ENCODE data around the gene RASGRF1.

The RASGRF1 gene

DNA sequence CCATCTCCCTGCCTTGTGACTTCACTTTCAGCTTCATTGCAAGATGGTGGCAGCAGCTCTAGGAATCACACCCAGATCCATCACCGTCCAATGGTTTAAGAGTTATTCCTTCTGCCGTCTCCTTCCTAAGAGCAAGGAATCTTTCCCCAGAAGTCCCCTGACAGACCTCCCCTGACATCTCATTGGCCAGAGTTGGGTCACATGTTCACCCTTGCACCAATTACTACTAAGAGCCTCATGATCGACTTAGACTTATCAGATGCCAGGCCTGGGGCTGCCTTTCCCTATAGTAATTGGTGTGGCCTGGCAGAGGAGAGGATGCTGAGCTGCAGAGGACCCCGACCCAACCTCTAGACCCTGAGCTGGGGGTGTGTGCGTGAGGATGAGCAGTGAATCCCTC is 31.8 kb upstream of the RASGRF1 start:
- Histone ChIP-seq H3K4me3 (replicated peaks; ENCODE audit: insufficient read depth, low read length) (no peak overlapping the region), H3K27ac (replicated peaks) (no peak overlapping the region), H3K27me3 (ENCODE audit: insufficient read depth, poor library complexity, severe bottlenecking) (no peaks in the 10 kb centered on the region)
- TF ChIP-seq POLR2AphosphoS5 (IDR thresholded peaks at IDR 0.05; ENCODE audit: low read depth) (no peak), GABPA (IDR thresholded peaks at IDR 0.05; ENCODE audit: low read depth) (no peak), SPI1 (IDR thresholded peaks at IDR 0.05; ENCODE audit: borderline replicate concordance, low read depth) (no peak)
- TF ChIP-seq, protein P1, sequence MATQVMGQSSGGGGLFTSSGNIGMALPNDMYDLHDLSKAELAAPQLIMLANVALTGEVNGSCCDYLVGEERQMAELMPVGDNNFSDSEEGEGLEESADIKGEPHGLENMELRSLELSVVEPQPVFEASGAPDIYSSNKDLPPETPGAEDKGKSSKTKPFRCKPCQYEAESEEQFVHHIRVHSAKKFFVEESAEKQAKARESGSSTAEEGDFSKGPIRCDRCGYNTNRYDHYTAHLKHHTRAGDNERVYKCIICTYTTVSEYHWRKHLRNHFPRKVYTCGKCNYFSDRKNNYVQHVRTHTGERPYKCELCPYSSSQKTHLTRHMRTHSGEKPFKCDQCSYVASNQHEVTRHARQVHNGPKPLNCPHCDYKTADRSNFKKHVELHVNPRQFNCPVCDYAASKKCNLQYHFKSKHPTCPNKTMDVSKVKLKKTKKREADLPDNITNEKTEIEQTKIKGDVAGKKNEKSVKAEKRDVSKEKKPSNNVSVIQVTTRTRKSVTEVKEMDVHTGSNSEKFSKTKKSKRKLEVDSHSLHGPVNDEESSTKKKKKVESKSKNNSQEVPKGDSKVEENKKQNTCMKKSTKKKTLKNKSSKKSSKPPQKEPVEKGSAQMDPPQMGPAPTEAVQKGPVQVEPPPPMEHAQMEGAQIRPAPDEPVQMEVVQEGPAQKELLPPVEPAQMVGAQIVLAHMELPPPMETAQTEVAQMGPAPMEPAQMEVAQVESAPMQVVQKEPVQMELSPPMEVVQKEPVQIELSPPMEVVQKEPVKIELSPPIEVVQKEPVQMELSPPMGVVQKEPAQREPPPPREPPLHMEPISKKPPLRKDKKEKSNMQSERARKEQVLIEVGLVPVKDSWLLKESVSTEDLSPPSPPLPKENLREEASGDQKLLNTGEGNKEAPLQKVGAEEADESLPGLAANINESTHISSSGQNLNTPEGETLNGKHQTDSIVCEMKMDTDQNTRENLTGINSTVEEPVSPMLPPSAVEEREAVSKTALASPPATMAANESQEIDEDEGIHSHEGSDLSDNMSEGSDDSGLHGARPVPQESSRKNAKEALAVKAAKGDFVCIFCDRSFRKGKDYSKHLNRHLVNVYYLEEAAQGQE (IDR thresholded peaks at IDR 0.05; ENCODE audit: insufficient replicate concordance, low read depth) = no peak
- TF ChIP-seq, protein P2, sequence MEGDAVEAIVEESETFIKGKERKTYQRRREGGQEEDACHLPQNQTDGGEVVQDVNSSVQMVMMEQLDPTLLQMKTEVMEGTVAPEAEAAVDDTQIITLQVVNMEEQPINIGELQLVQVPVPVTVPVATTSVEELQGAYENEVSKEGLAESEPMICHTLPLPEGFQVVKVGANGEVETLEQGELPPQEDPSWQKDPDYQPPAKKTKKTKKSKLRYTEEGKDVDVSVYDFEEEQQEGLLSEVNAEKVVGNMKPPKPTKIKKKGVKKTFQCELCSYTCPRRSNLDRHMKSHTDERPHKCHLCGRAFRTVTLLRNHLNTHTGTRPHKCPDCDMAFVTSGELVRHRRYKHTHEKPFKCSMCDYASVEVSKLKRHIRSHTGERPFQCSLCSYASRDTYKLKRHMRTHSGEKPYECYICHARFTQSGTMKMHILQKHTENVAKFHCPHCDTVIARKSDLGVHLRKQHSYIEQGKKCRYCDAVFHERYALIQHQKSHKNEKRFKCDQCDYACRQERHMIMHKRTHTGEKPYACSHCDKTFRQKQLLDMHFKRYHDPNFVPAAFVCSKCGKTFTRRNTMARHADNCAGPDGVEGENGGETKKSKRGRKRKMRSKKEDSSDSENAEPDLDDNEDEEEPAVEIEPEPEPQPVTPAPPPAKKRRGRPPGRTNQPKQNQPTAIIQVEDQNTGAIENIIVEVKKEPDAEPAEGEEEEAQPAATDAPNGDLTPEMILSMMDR (IDR thresholded peaks at IDR 0.05; ENCODE audit: insufficient read depth, low read length) = no peak
- DNase-seq (ENCODE audit: low read depth in 1 of 2, low spot score in 1 of 2) = no peak

DNA sequence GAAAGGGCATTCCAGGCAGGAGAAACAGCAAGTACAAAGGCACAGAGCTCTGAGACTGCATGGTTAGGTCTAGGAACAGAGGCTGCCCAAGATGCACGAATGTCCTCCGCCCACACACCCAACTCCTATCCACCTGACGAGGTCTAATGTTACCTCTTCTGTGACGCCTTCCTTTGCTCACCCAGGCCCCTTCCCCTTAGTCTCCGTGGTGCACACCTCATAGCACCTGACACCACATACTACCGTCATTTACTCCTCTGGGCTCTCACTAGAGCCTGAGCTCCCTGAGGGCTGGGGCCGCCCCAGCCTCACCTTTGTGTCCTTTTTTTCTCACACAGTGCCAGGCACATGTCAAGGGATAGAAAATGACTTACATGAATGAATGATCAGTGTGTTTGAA is 31.0 kb upstream of the RASGRF1 start:
- Histone ChIP-seq H3K4me3 (replicated peaks; ENCODE audit: insufficient read depth, low read length) (no peak overlapping the region), H3K27ac (replicated peaks) (no peak overlapping the region), H3K27me3 (ENCODE audit: insufficient read depth, poor library complexity, severe bottlenecking) (no peaks in the 10 kb centered on the region)
- TF ChIP-seq, protein P2 (IDR thresholded peaks at IDR 0.05; ENCODE audit: insufficient read depth, low read length) = no peak
- TF ChIP-seq, protein P1 (IDR thresholded peaks at IDR 0.05; ENCODE audit: insufficient replicate concordance, low read depth) = no peak
- TF ChIP-seq SPI1 (IDR thresholded peaks at IDR 0.05; ENCODE audit: borderline replicate concordance, low read depth) (no peak), GABPA (IDR thresholded peaks at IDR 0.05; ENCODE audit: low read depth) (no peak), POLR2AphosphoS5 (IDR thresholded peaks at IDR 0.05; ENCODE audit: low read depth) (no peak)
- DNase-seq (ENCODE audit: low read depth in 1 of 2, low spot score in 1 of 2) = no peak

DNA sequence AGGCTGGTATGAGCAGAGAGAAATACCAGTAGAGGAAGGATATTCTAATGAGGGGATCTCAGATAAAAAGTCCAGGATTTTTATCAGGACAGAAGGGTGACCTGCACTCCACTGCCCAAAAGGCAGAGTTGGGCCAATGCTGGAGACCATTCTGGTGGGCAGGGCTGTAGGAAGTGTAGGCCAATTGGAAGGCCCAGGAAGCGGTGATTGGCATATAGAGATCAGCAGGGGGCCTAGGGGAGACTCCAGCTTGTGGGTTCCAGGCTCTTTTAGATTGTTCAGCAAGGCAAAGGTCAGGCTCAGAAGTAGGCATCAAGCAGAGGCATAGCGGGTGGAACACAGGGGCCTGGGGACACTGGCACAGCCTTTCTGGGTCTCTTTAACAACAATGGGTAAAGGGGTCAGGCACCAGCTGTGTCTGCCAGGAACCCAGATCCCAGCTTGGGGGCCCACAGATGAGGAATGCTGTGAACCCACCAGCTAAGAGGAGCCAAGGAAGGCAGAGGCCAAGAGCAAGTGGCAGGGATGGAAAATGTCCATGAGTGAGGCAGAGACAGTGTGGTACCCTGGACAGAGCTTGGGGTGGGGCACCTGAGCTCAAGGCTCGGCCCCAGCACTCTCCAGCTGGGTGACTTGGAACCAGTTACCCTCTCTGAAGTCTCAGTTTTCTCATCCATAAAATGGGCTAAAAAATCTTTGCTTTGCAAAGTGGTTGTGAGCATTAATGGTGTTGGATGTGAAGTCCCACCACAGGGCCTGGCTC is 27.0 kb upstream of the RASGRF1 start:
- no peak for TF ChIP-seq GABPA (IDR thresholded peaks at IDR 0.05; ENCODE audit: low read depth)
- no peak for TF ChIP-seq POLR2AphosphoS5 (IDR thresholded peaks at IDR 0.05; ENCODE audit: low read depth)
- TF ChIP-seq SPI1 (IDR thresholded peaks at IDR 0.05; ENCODE audit: borderline replicate concordance, low read depth) = no peak
- TF ChIP-seq, protein P2 (IDR thresholded peaks at IDR 0.05; ENCODE audit: insufficient read depth, low read length) = no peak
- TF ChIP-seq, protein P1 (IDR thresholded peaks at IDR 0.05; ENCODE audit: insufficient replicate concordance, low read depth) = no peak
- H3K27ac ChIP-seq (replicated peaks) = no peak overlapping the region
- DNase-seq (ENCODE audit: low read depth in 1 of 2, low spot score in 1 of 2) = no peak
- no peak overlapping the region for H3K4me3 ChIP-seq (replicated peaks; ENCODE audit: insufficient read depth, low read length)
- no peaks in the 10 kb centered on the region for H3K27me3 ChIP-seq (ENCODE audit: insufficient read depth, poor library complexity, severe bottlenecking)
